Vagina (tissue), 2 donors: ENCODE results near the gene TEDC1. TPM values are rescaled to one million over a fixed set of nuclear protein-coding genes. Genes with fewer than 3 reads are reported as not detected.
A peak's percentile ranks its signal among the peaks of the same experiment; 100 is the strongest.

ENCODE experiments used
- DNase-seq, 2 donors: peaks; one replicate each; pipeline ENCODE4 v3.0.0-alpha.2; 2017; ENCODE audit errors: extremely low spot score in 2 of 2
- H3K27ac ChIP-seq: fragments of 200-600 bp; sonication (generic); one replicate; pipeline ENCODE4 v1.5.1; 2019
- H3K27me3 ChIP-seq: fragments of 200-600 bp; sonication (generic); one replicate; pipeline ENCODE4 v1.5.1; 2019
- H3K36me3 ChIP-seq, 2 donors: fragments of 200-600 bp; sonication (generic); one replicate each; pipeline ENCODE4 v1.5.1; 2017 to 2019
- H3K4me1 ChIP-seq: fragments of 200-600 bp; sonication (generic); one replicate; pipeline ENCODE4 v1.5.1; 2019
- H3K4me3 ChIP-seq, 2 donors: fragments of 200-600 bp; sonication (generic); 1 replicate in 1 of 2; 2 replicates in 1 of 2; pipeline ENCODE4 v1.5.1; 2016 to 2019
- H3K9me3 ChIP-seq: fragments of 200-600 bp; sonication (generic); one replicate; pipeline ENCODE4 v1.5.1; 2019
- POLR2A ChIP-seq, 2 donors: fragments of 450-650 bp; IDR thresholded peaks; one replicate each; pipeline ENCODE4 v1.6.1; 2017; ENCODE audit warnings: antibody characterized with exemption in 2 of 2, mild to moderate bottlenecking in 2 of 2, moderate library complexity in 2 of 2
- POLR2AphosphoS5 ChIP-seq, 2 donors: sonication (generic); formaldehyde crosslinking; IDR thresholded peaks; one replicate each; pipeline ENCODE4 v1.9.0; 2017; ENCODE audit warnings: antibody characterized with exemption in 2 of 2, mild to moderate bottlenecking in 2 of 2, low read depth in 1 of 2; ENCODE audit not compliant: insufficient read depth in 1 of 2
- intact Hi-C: fragments of 100-400 bp; cut with DNase I; formaldehyde crosslinking; loops from one replicate; pipeline ENCODE4 v1.15.1; 2023
- total RNA-seq: library from RNA; depleted of rRNA; stranded (reverse); fragments of >200 nt; gene quantifications from one replicate; pipeline ENCODE4 v1.2.3, GENCODE V29; 2016
- TF ChIP-seq, protein P1 (sequence below), 3 experiments: fragments of 450-650 bp in 2 of 3; fragments of 200-600 bp in 1 of 3; sonication (generic) in 1 of 3; IDR thresholded peaks; one replicate each; pipeline ENCODE4 v1.5.1; 2017 to 2019; ENCODE audit warnings: antibody characterized with exemption in 3 of 3, mild to moderate bottlenecking in 2 of 3, moderate library complexity in 2 of 3

Gene TEDC1
- total RNA-seq, 1 donor from 2014 or later: 5.9 TPM

DNA sequence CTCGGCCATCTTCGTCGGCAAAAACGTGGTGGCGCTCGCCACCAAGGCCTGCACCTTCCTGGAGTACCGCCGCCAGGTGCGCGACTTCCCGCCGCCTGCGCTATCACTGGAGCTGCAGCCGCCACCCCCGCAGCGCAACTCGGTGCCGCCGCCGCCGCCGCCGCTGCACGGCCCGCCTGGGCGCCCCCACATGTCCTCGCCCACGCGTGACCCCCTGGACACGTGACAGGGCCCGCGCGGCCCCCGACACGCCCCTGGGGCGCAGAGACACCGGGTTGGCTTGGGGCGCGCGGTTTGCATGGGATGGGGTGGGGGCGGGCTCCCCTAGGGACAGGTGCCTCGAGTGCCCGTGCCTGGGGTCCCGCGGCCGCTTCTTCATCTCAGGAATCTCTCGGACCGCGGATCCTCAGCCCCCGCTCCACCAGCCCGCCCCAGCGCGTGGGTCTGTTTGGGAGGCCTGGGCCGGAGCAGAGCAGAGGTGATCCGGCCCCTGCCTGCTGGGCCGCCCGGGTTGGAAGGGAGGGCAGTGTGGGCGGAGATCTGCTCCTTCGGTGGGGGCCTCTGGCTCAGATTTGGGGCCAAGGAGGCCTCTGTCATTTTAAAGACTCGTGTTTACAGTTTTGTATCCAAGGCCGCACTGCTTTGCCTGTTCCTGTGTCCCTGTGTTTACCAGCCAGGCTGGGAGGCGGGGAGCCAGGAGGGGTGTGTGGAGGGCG, 38.7 kb downstream of the TEDC1 start:
- Histone ChIP-seq H3K4me1 (peaks cover 30% of the 10 kb centered on the region), H3K27ac (no peak overlapping the region), H3K36me3 (no peaks in the 10 kb centered on the region), H3K9me3 (no peaks in the 10 kb centered on the region), H3K27me3 (no peaks in the 10 kb centered on the region), H3K4me3 (peak overlapping the region; percentile 67 to 76)
- DNase-seq: no peak
- intact Hi-C loops: loop anchor here (10.0 kb wide), 1 partner anchor 85 kb away; no protein-coding TSS in a partner anchor
- TF ChIP-seq POLR2AphosphoS5 (IDR thresholded peaks at IDR 0.05; ENCODE audit: insufficient read depth in 1 of 2, low read depth in 1 of 2): no peak
- TF ChIP-seq, protein P1, sequence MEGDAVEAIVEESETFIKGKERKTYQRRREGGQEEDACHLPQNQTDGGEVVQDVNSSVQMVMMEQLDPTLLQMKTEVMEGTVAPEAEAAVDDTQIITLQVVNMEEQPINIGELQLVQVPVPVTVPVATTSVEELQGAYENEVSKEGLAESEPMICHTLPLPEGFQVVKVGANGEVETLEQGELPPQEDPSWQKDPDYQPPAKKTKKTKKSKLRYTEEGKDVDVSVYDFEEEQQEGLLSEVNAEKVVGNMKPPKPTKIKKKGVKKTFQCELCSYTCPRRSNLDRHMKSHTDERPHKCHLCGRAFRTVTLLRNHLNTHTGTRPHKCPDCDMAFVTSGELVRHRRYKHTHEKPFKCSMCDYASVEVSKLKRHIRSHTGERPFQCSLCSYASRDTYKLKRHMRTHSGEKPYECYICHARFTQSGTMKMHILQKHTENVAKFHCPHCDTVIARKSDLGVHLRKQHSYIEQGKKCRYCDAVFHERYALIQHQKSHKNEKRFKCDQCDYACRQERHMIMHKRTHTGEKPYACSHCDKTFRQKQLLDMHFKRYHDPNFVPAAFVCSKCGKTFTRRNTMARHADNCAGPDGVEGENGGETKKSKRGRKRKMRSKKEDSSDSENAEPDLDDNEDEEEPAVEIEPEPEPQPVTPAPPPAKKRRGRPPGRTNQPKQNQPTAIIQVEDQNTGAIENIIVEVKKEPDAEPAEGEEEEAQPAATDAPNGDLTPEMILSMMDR (IDR thresholded peaks at IDR 0.05): no peak
- TF ChIP-seq POLR2A (IDR thresholded peaks at IDR 0.05): no peak

DNA sequence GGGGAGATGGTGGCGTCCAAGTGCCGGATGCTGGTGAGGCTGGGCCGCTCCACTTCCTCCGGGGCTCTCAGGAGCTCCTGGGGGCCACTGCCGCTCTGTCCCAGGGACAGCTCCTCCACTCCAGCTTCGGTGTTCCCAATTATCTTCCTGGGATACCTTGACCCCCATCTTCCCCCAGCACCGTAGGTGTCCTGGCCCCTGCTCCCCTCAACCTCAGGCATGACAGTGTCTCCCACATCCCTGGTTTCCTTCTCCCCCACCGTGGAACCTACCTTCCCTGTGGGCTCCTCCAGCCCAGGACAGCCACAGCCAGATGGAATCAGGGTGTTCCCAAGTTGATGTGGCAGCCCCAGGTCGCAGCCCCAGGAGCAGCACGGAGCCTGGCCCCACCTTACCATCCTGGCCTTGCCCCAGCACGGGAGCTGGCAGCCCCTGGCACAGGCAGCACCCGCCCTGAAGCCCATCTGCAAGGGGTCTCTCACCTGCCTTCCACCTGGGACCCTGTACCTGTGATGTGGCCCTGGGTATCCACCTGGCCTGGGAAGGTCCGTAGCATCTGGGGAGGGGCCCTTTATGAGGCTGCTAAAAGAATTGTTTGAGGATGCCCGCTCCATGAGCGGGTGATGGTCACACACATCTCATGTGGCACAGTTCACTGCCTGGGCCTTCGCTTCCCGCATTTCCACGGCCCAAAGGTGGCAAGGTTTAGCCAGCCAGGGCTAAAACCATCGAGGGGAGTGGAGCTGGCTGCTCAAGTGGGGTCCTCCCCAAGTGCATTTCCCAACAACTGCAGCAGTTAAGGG, 39.4 kb downstream of the TEDC1 start:
- no peak for DNase-seq
- no peak overlapping the region for H3K27ac ChIP-seq
- intact Hi-C loops: no loop called here
- peaks cover 30% of the 10 kb centered on the region for H3K4me1 ChIP-seq
- H3K9me3 ChIP-seq: no peaks in the 10 kb centered on the region
- H3K4me3 ChIP-seq: no peak overlapping the region
- H3K36me3 ChIP-seq: no peaks in the 10 kb centered on the region
- H3K27me3 ChIP-seq: no peaks in the 10 kb centered on the region
- TF ChIP-seq POLR2A (IDR thresholded peaks at IDR 0.05): no peak
- TF ChIP-seq, protein P1 (IDR thresholded peaks at IDR 0.05): no peak
- no peak for TF ChIP-seq POLR2AphosphoS5 (IDR thresholded peaks at IDR 0.05; ENCODE audit: insufficient read depth in 1 of 2, low read depth in 1 of 2)

DNA sequence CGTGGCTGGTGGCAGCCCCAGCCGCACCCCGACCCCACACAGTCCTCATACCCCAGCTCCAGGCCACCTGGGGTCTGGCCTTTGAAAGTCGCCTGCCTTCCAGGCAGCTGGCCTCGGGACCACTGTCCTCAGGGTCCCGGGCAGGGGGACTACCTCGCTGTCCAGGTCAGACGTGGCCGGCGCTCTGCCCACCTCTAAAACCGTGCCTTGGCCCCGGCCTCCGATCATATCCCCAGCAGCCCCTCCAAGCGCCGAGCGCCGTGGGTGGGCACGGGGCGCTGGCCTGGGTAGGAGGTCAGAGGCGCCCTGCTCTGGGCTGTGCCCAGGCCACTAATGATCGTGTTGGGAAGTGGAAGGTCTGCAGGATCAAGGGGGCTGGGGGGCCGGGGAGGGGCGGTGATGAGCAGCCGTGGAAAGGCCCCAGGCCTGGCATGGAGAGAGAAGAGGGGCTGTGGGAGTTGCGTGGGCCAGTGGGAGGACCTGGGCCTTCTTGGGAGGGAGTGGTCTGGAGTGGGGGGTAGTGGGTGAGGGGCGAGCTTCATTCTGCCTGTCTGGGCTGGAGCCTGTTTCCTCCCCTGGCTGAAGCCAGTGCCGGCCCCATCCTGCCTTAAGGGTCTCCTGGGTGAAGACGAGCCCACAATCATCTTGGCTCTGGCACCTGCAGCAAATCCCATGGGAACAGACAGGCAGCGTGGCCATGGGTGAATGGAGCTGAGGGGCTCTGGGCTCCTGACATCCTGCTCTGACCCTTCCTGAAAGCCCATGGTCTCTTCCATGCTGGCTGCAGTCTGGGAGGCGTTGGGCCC, 40.2 kb downstream of the TEDC1 start:
- intact Hi-C loops: no loop called here
- Histone ChIP-seq H3K27me3 (no peaks in the 10 kb centered on the region), H3K4me3 (no peak overlapping the region), H3K36me3 (no peaks in the 10 kb centered on the region), H3K9me3 (no peaks in the 10 kb centered on the region), H3K4me1 (peaks cover 23% of the 10 kb centered on the region), H3K27ac (no peak overlapping the region)
- TF ChIP-seq POLR2A (IDR thresholded peaks at IDR 0.05): no peak
- TF ChIP-seq, protein P1 (IDR thresholded peaks at IDR 0.05): no peak
- TF ChIP-seq POLR2AphosphoS5 (IDR thresholded peaks at IDR 0.05; ENCODE audit: insufficient read depth in 1 of 2, low read depth in 1 of 2): no peak
- no peak for DNase-seq

DNA sequence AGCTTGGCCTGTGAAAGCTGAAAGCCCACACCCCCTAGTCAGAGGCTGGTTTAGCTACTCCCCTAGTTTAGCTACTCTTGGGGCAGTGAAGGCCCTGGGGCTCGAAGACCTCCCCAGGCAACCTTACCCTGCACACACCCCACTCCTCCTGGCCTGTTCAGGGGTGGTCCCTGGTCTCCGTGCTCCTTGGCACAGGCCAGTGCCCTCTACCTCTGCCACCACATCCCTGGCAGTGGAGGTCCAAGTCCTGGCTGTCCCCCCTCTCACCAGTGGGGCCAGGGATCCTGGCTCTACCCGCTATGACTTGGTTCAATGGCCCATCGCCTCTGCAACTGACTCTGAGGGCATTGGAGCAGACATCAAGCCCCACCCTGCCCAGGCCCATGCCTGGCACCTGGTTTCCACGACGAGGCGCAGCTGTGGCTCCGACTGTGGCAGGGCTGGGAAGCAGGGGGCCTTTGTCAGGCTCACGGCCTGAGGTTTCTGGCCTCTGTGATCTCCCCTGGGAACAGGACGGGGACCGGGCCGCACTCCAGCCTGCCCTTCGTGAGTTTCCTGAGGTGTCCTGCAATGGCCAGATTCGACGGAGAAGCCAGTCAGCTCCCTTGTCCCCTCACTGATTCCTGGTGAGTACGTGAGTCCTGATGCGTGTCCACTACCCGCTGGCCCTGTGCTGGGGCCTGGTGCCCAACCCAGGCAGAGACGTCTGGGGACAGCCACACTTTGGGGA, 41.0 kb downstream of the TEDC1 start:
- Histone ChIP-seq H3K9me3 (no peaks in the 10 kb centered on the region), H3K27ac (no peak overlapping the region), H3K27me3 (no peaks in the 10 kb centered on the region), H3K4me3 (no peak overlapping the region), H3K36me3 (no peaks in the 10 kb centered on the region), H3K4me1 (peaks cover 18% of the 10 kb centered on the region)
- intact Hi-C loops: no loop called here
- TF ChIP-seq, protein P1 (IDR thresholded peaks at IDR 0.05): no peak
- no peak for TF ChIP-seq POLR2A (IDR thresholded peaks at IDR 0.05)
- no peak for TF ChIP-seq POLR2AphosphoS5 (IDR thresholded peaks at IDR 0.05; ENCODE audit: insufficient read depth in 1 of 2, low read depth in 1 of 2)
- no peak for DNase-seq
